H1 (cell line): ENCODE results near the gene GLYATL3. TPM values are rescaled to one million over a fixed set of nuclear protein-coding genes. Genes with fewer than 3 reads are reported as not detected.

ENCODE experiments used
- CTCF ChIA-PET: fragments of 300-600 bp; sonication (Branson Sonifier 250); formaldehyde crosslinking; loops from one replicate; lab custom pipeline; 2021; ENCODE audit not compliant: partially characterized antibody; lab: Charles Lee
- POLR2A ChIA-PET: fragments of 300-600 bp; sonication (Branson Sonifier 250); formaldehyde crosslinking; loops from one replicate; lab custom pipeline; 2021; ENCODE audit warnings: inconsistent platforms; ENCODE audit not compliant: partially characterized antibody; lab: Charles Lee
- DNase-seq, 2 experiments: peaks; one replicate each; pipeline versions ENCODE4 v3.0.0 to v3.0.0-alpha.2; 2010 to 2022; ENCODE audit warnings: low spot score in 2 of 2, low read depth in 1 of 2, mixed read lengths in 1 of 2
- FAIRE-seq: peaks from 2 replicates; lab custom pipeline; 2011; peaks lifted over from hg19 to GRCh38; lab: Jason Lieb, UNC
- H2AFZ ChIP-seq: 2 replicates; pipeline ENCODE4 v1.8.1; 2012; ENCODE audit warnings: low read length, inconsistent platforms
- H2AK5ac ChIP-seq: 2 replicates; pipeline ENCODE4 v1.6.1; 2013; ENCODE audit warnings: low read depth, low read length
- H2BK120ac ChIP-seq: replicated peaks from 2 replicates; pipeline ENCODE3; 2013; ENCODE audit warnings: low read depth, low read length, inconsistent platforms
- H2BK12ac ChIP-seq: 2 replicates; pipeline ENCODE4 v1.6.1; 2013; ENCODE audit warnings: low read depth, low read length
- H2BK15ac ChIP-seq: 2 replicates; pipeline ENCODE4 v1.6.1; 2013; ENCODE audit warnings: low read length
- H2BK20ac ChIP-seq: 2 replicates; pipeline ENCODE4 v1.6.1; 2013; ENCODE audit warnings: low read length
- H2BK5ac ChIP-seq: 2 replicates; pipeline ENCODE4 v1.6.1; 2013; ENCODE audit warnings: low read depth, low read length
- H3K14ac ChIP-seq: 2 replicates; pipeline ENCODE4 v1.6.1; 2013; ENCODE audit warnings: inconsistent platforms; ENCODE audit not compliant: insufficient read length
- H3K18ac ChIP-seq: 2 replicates; pipeline ENCODE4 v1.6.1; 2013; ENCODE audit warnings: low read length; ENCODE audit errors: extremely low read depth
- H3K23ac ChIP-seq: 2 replicates; pipeline ENCODE4 v1.6.1; 2013; ENCODE audit warnings: inconsistent platforms; ENCODE audit not compliant: insufficient read length
- H3K23me2 ChIP-seq: 2 replicates; pipeline ENCODE4 v1.6.1; 2013; ENCODE audit warnings: low read depth, low read length
- H3K27ac ChIP-seq: 2 replicates; pipeline ENCODE4 v1.6.1; 2011; ENCODE audit warnings: low read depth, low read length, inconsistent platforms
- H3K27me3 ChIP-seq, 4 experiments: replicated peaks in 1 of 4; 1 replicate in 1 of 4; 2 replicates in 3 of 4; pipeline versions ENCODE4 v1.6.1 to v1.8.1; 2011 to 2013; ENCODE audit warnings: low read length in 3 of 4, mild to moderate bottlenecking in 3 of 4, inconsistent platforms in 2 of 4, mixed read lengths in 2 of 4, moderate library complexity in 1 of 4; ENCODE audit not compliant: control insufficient read depth in 3 of 4, insufficient read depth in 3 of 4; ENCODE audit errors: extremely low read depth in 1 of 4
- H3K36me3 ChIP-seq, 4 experiments: 2 replicates each; pipeline versions ENCODE4 v1.6.1 to v1.8.1; 2011 to 2013; ENCODE audit warnings: mild to moderate bottlenecking in 4 of 4, low read length in 3 of 4, moderate library complexity in 2 of 4, control low read depth in 1 of 4, inconsistent platforms in 1 of 4; ENCODE audit not compliant: insufficient read depth in 4 of 4, control insufficient read depth in 2 of 4
- H3K4ac ChIP-seq: replicated peaks from 2 replicates; pipeline ENCODE3; 2013; ENCODE audit warnings: low read length, low read depth, mixed read lengths, inconsistent platforms; ENCODE audit not compliant: insufficient read length
- H3K4me1 ChIP-seq, 4 experiments: replicated peaks in 1 of 4; 1 replicate in 1 of 4; 2 replicates in 3 of 4; pipeline versions ENCODE4 v1.6.1 to v1.8.1; 2011 to 2013; ENCODE audit warnings: low read length in 3 of 4, inconsistent platforms in 2 of 4, mixed read lengths in 1 of 4; ENCODE audit not compliant: insufficient read depth in 4 of 4, control insufficient read depth in 3 of 4
- H3K4me2 ChIP-seq, 2 experiments: 2 replicates each; pipeline versions ENCODE4 v1.6.1 to v1.8.1; 2011 to 2013; ENCODE audit warnings: low read depth in 2 of 2, low read length in 2 of 2, control low read depth in 1 of 2, inconsistent platforms in 1 of 2, mild to moderate bottlenecking in 1 of 2; ENCODE audit not compliant: insufficient read depth in 1 of 2
- H3K4me3 ChIP-seq, 4 experiments: fragments of 200-600, 300-600 bp in 1 of 4; sonication (generic), shearing (Covaris generic), sonication (Bioruptor Twin) in 1 of 4; 2 replicates each; pipeline versions ENCODE4 v1.5.1 to v1.8.1; 2011 to 2016; ENCODE audit warnings: low read length in 4 of 4, low read depth in 3 of 4, control low read depth in 2 of 4, inconsistent platforms in 2 of 4, mild to moderate bottlenecking in 2 of 4, mixed read lengths in 1 of 4, moderate library complexity in 1 of 4; ENCODE audit not compliant: insufficient read depth in 2 of 4; ENCODE audit errors: extremely low read depth in 1 of 4
- H3K56ac ChIP-seq: replicated peaks from 2 replicates; pipeline ENCODE3; 2013; ENCODE audit warnings: low read depth, mild to moderate bottlenecking, mixed read lengths, low read length, inconsistent platforms; ENCODE audit not compliant: insufficient read length
- H3K79me1 ChIP-seq: 2 replicates; pipeline ENCODE4 v1.6.1; 2013; ENCODE audit warnings: low read depth, low read length, control low read depth
- H3K79me2 ChIP-seq, 2 experiments: 2 replicates each; pipeline versions ENCODE4 v1.6.1 to v1.8.1; 2012 to 2013; ENCODE audit warnings: low read length in 2 of 2, mild to moderate bottlenecking in 2 of 2, inconsistent platforms in 1 of 2; ENCODE audit not compliant: insufficient read depth in 2 of 2, control insufficient read depth in 1 of 2
- H3K9ac ChIP-seq, 4 experiments: replicated peaks in 1 of 4; 1 replicate in 1 of 4; 2 replicates in 3 of 4; pipeline versions ENCODE4 v1.6.1 to v1.8.1; 2011 to 2013; ENCODE audit warnings: low read depth in 3 of 4, low read length in 3 of 4, control low read depth in 2 of 4, mild to moderate bottlenecking in 2 of 4, moderate library complexity in 2 of 4, inconsistent platforms in 1 of 4; ENCODE audit errors: extremely low read depth in 1 of 4
- H3K9me3 ChIP-seq, 2 experiments: 2 replicates each; pipeline versions ENCODE4 v1.6.1 to v1.8.1; 2012 to 2013; ENCODE audit warnings: mild to moderate bottlenecking in 2 of 2, moderate library complexity in 2 of 2, control low read depth in 1 of 2, inconsistent platforms in 1 of 2, low read depth in 1 of 2, low read length in 1 of 2, mixed read lengths in 1 of 2; ENCODE audit not compliant: insufficient read depth in 2 of 2
- H4K20me1 ChIP-seq, 2 experiments: replicated peaks in 1 of 2; 2 replicates each; pipeline versions ENCODE3 to v1.8.1; 2011 to 2013; ENCODE audit warnings: inconsistent platforms in 2 of 2, low read length in 2 of 2, mild to moderate bottlenecking in 1 of 2; ENCODE audit not compliant: insufficient read depth in 2 of 2, control insufficient read depth in 1 of 2
- H4K5ac ChIP-seq: 2 replicates; pipeline ENCODE4 v1.6.1; 2013; ENCODE audit warnings: low read length, low read depth, mixed read lengths, inconsistent platforms; ENCODE audit not compliant: insufficient read length
- H4K8ac ChIP-seq: 2 replicates; pipeline ENCODE4 v1.8.0; 2013; ENCODE audit warnings: mild to moderate bottlenecking, moderate library complexity, low read length, inconsistent platforms; ENCODE audit not compliant: insufficient read depth; ENCODE audit errors: extremely low read depth
- H4K91ac ChIP-seq: replicated peaks from 2 replicates; pipeline ENCODE3; 2013; ENCODE audit warnings: low read length, mixed read lengths, inconsistent platforms; ENCODE audit not compliant: insufficient read length
- BRCA1 ChIP-seq: IDR thresholded peaks from 2 replicates; pipeline ENCODE4 v1.6.1; 2012; ENCODE audit warnings: low read depth, low read length, improper control_type of control experiment
- CREB1 ChIP-seq: IDR thresholded peaks from 2 replicates; pipeline ENCODE4 v1.6.1; 2012; ENCODE audit warnings: inconsistent platforms
- CTBP2 ChIP-seq: IDR thresholded peaks from 2 replicates; pipeline ENCODE4 v1.7.0; 2011; ENCODE audit warnings: borderline replicate concordance, mild to moderate bottlenecking, moderate library complexity, mixed read lengths, low read length; ENCODE audit not compliant: insufficient read depth, insufficient read length
- EGR1 ChIP-seq: IDR thresholded peaks from 2 replicates; pipeline ENCODE4 v1.6.1; 2011; ENCODE audit warnings: low read depth, low read length, borderline replicate concordance
- HDAC6 ChIP-seq: IDR thresholded peaks from one replicate; pipeline ENCODE4 v1.7.1; 2012; ENCODE audit warnings: low read depth, mild to moderate bottlenecking, inconsistent platforms, low read length, moderate library complexity
- MAFK ChIP-seq: IDR thresholded peaks from 2 replicates; pipeline ENCODE4 v1.6.1; 2012; ENCODE audit warnings: low read depth, mild to moderate bottlenecking, improper control_type of control experiment, low read length
- RXRA ChIP-seq: IDR thresholded peaks from 2 replicates; pipeline ENCODE4 v1.6.1; 2011; ENCODE audit warnings: low read depth, mild to moderate bottlenecking, low read length, moderate library complexity; ENCODE audit not compliant: insufficient read depth
- SIN3A ChIP-seq, 2 experiments: IDR thresholded peaks in 1 of 2; conservative IDR thresholded peaks in 1 of 2; 2 replicates each; pipeline ENCODE4 v1.6.1; 2011 to 2012; ENCODE audit warnings: low read length in 2 of 2, improper control_type of control experiment in 1 of 2, low read depth in 1 of 2, mild to moderate bottlenecking in 1 of 2
- SP4 ChIP-seq: IDR thresholded peaks from 2 replicates; pipeline ENCODE4 v1.6.1; 2012; ENCODE audit warnings: low read length, inconsistent platforms
- SUZ12 ChIP-seq: fragments of 200-600 bp; sonication (generic); IDR thresholded peaks from 2 replicates; pipeline ENCODE4 v1.6.1; 2012; ENCODE audit warnings: mild to moderate bottlenecking, inconsistent platforms, low read length, moderate library complexity, mixed read lengths
- TAF7 ChIP-seq: optimal IDR thresholded peaks from 2 replicates; pipeline ENCODE3; 2011; ENCODE audit warnings: low read depth, mild to moderate bottlenecking, inconsistent platforms, low read length, moderate library complexity, borderline replicate concordance
- TEAD4 ChIP-seq: IDR thresholded peaks from 2 replicates; pipeline ENCODE4 v1.6.1; 2012; ENCODE audit warnings: low read depth, low read length, inconsistent platforms, mixed read lengths
- ZNF274 ChIP-seq: IDR thresholded peaks from 2 replicates; pipeline ENCODE4 v1.7.0; 2012; ENCODE audit warnings: low read length, borderline replicate concordance; ENCODE audit errors: extremely low read depth
- WGBS, 2 experiments: shearing (Covaris generic) in 1 of 2; methylation state at CpG; one replicate each; pipeline versions ENCODE4 v1.1.6 to v1.1.7; 2013 to 2015; ENCODE audit warnings: low lambda C conversion rate in 2 of 2, mixed read lengths in 2 of 2, inconsistent platforms in 1 of 2, low coverage in 1 of 2, missing lambda C conversion rate in 1 of 2; ENCODE audit not compliant: insufficient replicate concordance in 2 of 2, insufficient coverage in 1 of 2, insufficient read length in 1 of 2; ENCODE audit errors: extremely low coverage in 1 of 2, missing lambda C conversion rate in 1 of 2; 5-methylcytosine and 5-hydroxymethylcytosine counted together
- polyA plus RNA-seq, 7 experiments: library from polyadenylated mRNA; depleted of rRNA in 3 of 7; stranded (reverse) in 5 of 7; unstranded in 2 of 7; fragments of >200 nt in 5 of 7; fragments of 200-250 nt in 2 of 7; gene quantifications; 1 replicate in 5 of 7; 2 replicates in 1 of 7; 4 replicates in 1 of 7; pipeline versions ENCODE4 v1.2.1 to v1.2.3, GENCODE V29; 2011 to 2013; ENCODE audit warnings: missing spikeins in 2 of 7, mixed read lengths in 2 of 7
- total RNA-seq: library from RNA; stranded (reverse); fragmentation: NEBNext Ultra II Directional; extraction: Animal tissue kit (Norgen Biotek cat#: 25700); gene quantifications from 2 replicates; pipeline ENCODE4 v1.2.1, GENCODE V29; 2021

GLYATL3 gene
- total and polyA plus RNA-seq, 2 of the 8 experiments (the other 6 are each of a cell fraction or from before 2014, with no cell fraction given): not detected

- no peaks in the 10 kb centered on the region for H3K79me1 ChIP-seq
- no peak overlapping the region for H2BK120ac ChIP-seq
- no peak overlapping the region for H3K4ac ChIP-seq
- H3K56ac ChIP-seq: no peak overlapping the region
- H3K18ac ChIP-seq: no peak overlapping the region
- whole genome bisulfite sequencing, 2 experiments: 67% methylated on average over 3 of the region's 3 CpGs; no CpG with 5 or more reads in 1 of the 2 experiments
- H3K14ac ChIP-seq: no peak overlapping the region
- no peak overlapping the region for H4K5ac ChIP-seq
- no peak overlapping the region for H3K4me2 ChIP-seq
- H3K27me3 ChIP-seq: no peaks in the 10 kb centered on the region
- H4K91ac ChIP-seq: no peak overlapping the region
- ChIA-PET POLR2A (no interaction called here), CTCF (interaction anchor here (1.3 to 4.5 kb wide), 2 partner anchors 12 to 79 kb away, joined by 3 to 43 read pairs; no protein-coding TSS in a partner anchor)
- no peak for FAIRE-seq
- no peak overlapping the region for H3K27ac ChIP-seq
- no peak overlapping the region for H2BK12ac ChIP-seq
- H3K36me3 ChIP-seq: no peaks in the 10 kb centered on the region
- H3K23ac ChIP-seq: no peak overlapping the region
- H3K9ac ChIP-seq: no peak overlapping the region
- H2BK15ac ChIP-seq: no peak overlapping the region
- H2AFZ ChIP-seq: no peak overlapping the region
- no peak overlapping the region for H2BK5ac ChIP-seq
- H4K20me1 ChIP-seq: no peaks in the 10 kb centered on the region
- TF ChIP-seq HDAC6: no peak
- no peak for TF ChIP-seq SP4
- no peak for TF ChIP-seq ZNF274
- no peak for TF ChIP-seq RXRA
- TF ChIP-seq SUZ12: no peak
- TF ChIP-seq CREB1: no peak
- TF ChIP-seq EGR1: no peak
- TF ChIP-seq TAF7: no peak
- no peak for TF ChIP-seq BRCA1
- TF ChIP-seq CTBP2: no peak
- no peak for TF ChIP-seq SIN3A (conservative IDR thresholded peaks at IDR 0.05 in 1 of 2, IDR thresholded peaks at IDR 0.05 in 1 of 2; ENCODE audit: low read depth in 1 of 2, low read length in 2 of 2)
- no peak for TF ChIP-seq MAFK
- no peak for TF ChIP-seq TEAD4
- DNase-seq: no peak
- H3K23me2 ChIP-seq: no peaks in the 10 kb centered on the region
- no peaks in the 10 kb centered on the region for H3K79me2 ChIP-seq
- H4K8ac ChIP-seq: no peak overlapping the region
- H3K4me1 ChIP-seq: peaks cover 0 to 7% (median 2%) of the 10 kb centered on the region in 4 experiments; a peak in 2 of 7 replicates
- no peak overlapping the region for H2BK20ac ChIP-seq
- H3K9me3 ChIP-seq: no peaks in the 10 kb centered on the region
- no peak overlapping the region for H2AK5ac ChIP-seq
- no peak overlapping the region for H3K4me3 ChIP-seq
Measured at GRCh38 chr6:49528571-49528970, 28.8 kb downstream of the GLYATL3 start.
